MCF 10A (cell line): ENCODE results near the gene CD84. TPM values are rescaled to one million over a fixed set of nuclear protein-coding genes. Genes with fewer than 3 reads are reported as not detected.

Source experiments
- BruUV-seq: library from RNA; stranded (reverse); fragments of 400-500 nt; replicated peaks from 2 replicates; lab custom pipeline; 2021; lab: Mats Ljungman, UMichigan
- CTCF ChIA-PET: fragments of 300-600 bp; sonication (Branson Sonifier 250); formaldehyde crosslinking; extraction: SDS; loops from one replicate; lab custom pipeline; 2021; ENCODE audit warnings: antibody characterized with exemption, inconsistent platforms; lab: Yijun Ruan, JAX
- POLR2A ChIA-PET: fragments of 300-600, 350-650 bp; sonication (Branson Sonifier 250); formaldehyde crosslinking; extraction: SDS; loops from one replicate; lab custom pipeline; 2020; ENCODE audit warnings: antibody characterized with exemption, inconsistent platforms; lab: Yijun Ruan, JAX
- DNase-seq: peaks from one replicate; pipeline ENCODE4 v3.0.0-alpha.2; 2018; ENCODE audit not compliant: unreplicated experiment
- H3K27ac Mint-ChIP-seq: one replicate; pipeline ENCODE4 v1.8.0; 2022; ENCODE audit warnings: mild to moderate bottlenecking, low read depth, mixed read lengths; ENCODE audit not compliant: unreplicated experiment
- H3K27me3 Mint-ChIP-seq: one replicate; pipeline ENCODE4 v1.8.0; 2022; ENCODE audit warnings: mixed read lengths; ENCODE audit not compliant: insufficient read depth, unreplicated experiment
- H3K36me3 Mint-ChIP-seq: one replicate; pipeline ENCODE4 v1.8.0; 2022; ENCODE audit warnings: mild to moderate bottlenecking, moderate library complexity, mixed read lengths; ENCODE audit not compliant: insufficient read depth, unreplicated experiment
- H3K4me1 Mint-ChIP-seq: one replicate; pipeline ENCODE4 v1.8.0; 2022; ENCODE audit warnings: mixed read lengths; ENCODE audit not compliant: insufficient read depth, unreplicated experiment
- H3K4me3 Mint-ChIP-seq: one replicate; pipeline ENCODE4 v1.8.0; 2022; ENCODE audit warnings: mild to moderate bottlenecking, moderate library complexity, mixed read lengths; ENCODE audit not compliant: unreplicated experiment
- H3K9me3 Mint-ChIP-seq: one replicate; pipeline ENCODE4 v1.8.0; 2022; ENCODE audit warnings: mixed read lengths; ENCODE audit not compliant: unreplicated experiment
- CTCF ChIP-seq: fragments of 200-600 bp; IDR thresholded peaks from one replicate; pipeline ENCODE4 v1.8.0; 2022; ENCODE audit warnings: antibody characterized with exemption, mild to moderate bottlenecking; ENCODE audit not compliant: unreplicated experiment
- intact Hi-C: fragments of 100-400 bp; cut with micrococcal nuclease; formaldehyde crosslinking; loops from 2 replicates; pipeline ENCODE4 v1.14.1; 2022
- total RNA-seq: library from RNA; stranded (reverse); gene quantifications from 2 replicates; pipeline ENCODE4 v1.2.3, GENCODE V29; 2022

CD84 gene
- total RNA-seq, 1 experiment from 2014 or later: not detected

GRCh38 chr1:160625725-160626498 is 46.6 kb upstream of the CD84 start:
- CTCF ChIA-PET: interaction anchor here (0.6 to 2.7 kb wide), 5 partner anchors 49 to 387 kb away, joined by 3 to 7 read pairs (median 5); no protein-coding TSS in a partner anchor
- POLR2A ChIA-PET: no interaction called here

GRCh38 chr1:160625321-160625720 is 46.0 kb upstream of the CD84 start:
- TF ChIP-seq CTCF: no peak
- no peaks in the 10 kb centered on the region for H3K9me3 Mint-ChIP-seq
- POLR2A ChIA-PET: no interaction called here
- DNase-seq: no peak
- H3K4me1 Mint-ChIP-seq: no peaks in the 10 kb centered on the region
- BruUV-seq: no TSS peak
- CTCF ChIA-PET: interaction anchor here (0.6 to 2.2 kb wide), 3 partner anchors 50 to 368 kb away, joined by 3 to 6 read pairs (median 5); no protein-coding TSS in a partner anchor
- peaks cover 46% of the 10 kb centered on the region for H3K27me3 Mint-ChIP-seq
- H3K27ac Mint-ChIP-seq: no peak overlapping the region
- H3K4me3 Mint-ChIP-seq: no peak overlapping the region
- intact Hi-C loops: no loop called here
- H3K36me3 Mint-ChIP-seq: no peaks in the 10 kb centered on the region

More at GRCh38 chr1:160625725-160626498, 46.6 kb upstream of the CD84 start:
- Mint-ChIP-seq H3K4me1 (no peaks in the 10 kb centered on the region), H3K9me3 (no peaks in the 10 kb centered on the region), H3K36me3 (no peaks in the 10 kb centered on the region), H3K27ac (no peak overlapping the region), H3K27me3 (peaks cover 46% of the 10 kb centered on the region), H3K4me3 (no peak overlapping the region)
- TF ChIP-seq CTCF: no peak
- no TSS peak for BruUV-seq
- no peak for DNase-seq
- intact Hi-C loops: no loop called here

- DNase-seq: no peak
- peaks cover 46% of the 10 kb centered on the region for H3K27me3 Mint-ChIP-seq
These were observed 45.2 kb upstream of the CD84 start for GRCh38 chr1:160624464-160624863.

More at GRCh38 chr1:160624464-160624863, 45.2 kb upstream of the CD84 start:
- Mint-ChIP-seq H3K27ac (no peak overlapping the region), H3K9me3 (peaks cover under 1% of the 10 kb centered on the region), H3K36me3 (no peaks in the 10 kb centered on the region), H3K4me1 (no peaks in the 10 kb centered on the region), H3K4me3 (no peak overlapping the region)
- no TSS peak for BruUV-seq
- TF ChIP-seq CTCF: no peak
- intact Hi-C loops: no loop called here
- ChIA-PET CTCF (interaction anchor here (0.6 to 2.2 kb wide), 3 partner anchors 51 to 577 kb away, joined by 3 to 6 read pairs (median 3); no protein-coding TSS in a partner anchor), POLR2A (interaction anchor here (0.6 kb wide), 1 partner anchor 44 kb away, joined by 3 read pairs; no protein-coding TSS in a partner anchor)
